CD4-positive, alpha-beta T cell treated with Interleukin-17A for 4 hours (primary cell): ENCODE measurements around the gene HOXA2.

Source experiments
- DNase-seq: peaks from one replicate; pipeline ENCODE4 v3.0.0-alpha.2; 2020; ENCODE audit warnings: mixed read lengths

Gene HOXA2

GRCh38 chr7:27124902-27125689, 22.6 kb upstream of the HOXA2 start:
- no peak for DNase-seq

GRCh38 chr7:27124096-27124901, 21.8 kb upstream of the HOXA2 start:
- DNase-seq = no peak

GRCh38 chr7:27123477-27124053, 21.1 kb upstream of the HOXA2 start:
- DNase-seq = no peak

- no peak for DNase-seq
Measured at GRCh38 chr7:27123007-27123476, 20.6 kb upstream of the HOXA2 start.

- no peak for DNase-seq
Measured at GRCh38 chr7:27122077-27122910, 19.8 kb upstream of the HOXA2 start.

GRCh38 chr7:27121684-27122076, 19.2 kb upstream of the HOXA2 start:
- DNase-seq = no peak

GRCh38 chr7:27119412-27119911, 17.0 kb upstream of the HOXA2 start:
- DNase-seq = no peak

- no peak for DNase-seq
Measured at GRCh38 chr7:27118580-27118979, 16.1 kb upstream of the HOXA2 start.

GRCh38 chr7:27117887-27118491, 15.5 kb upstream of the HOXA2 start:
- DNase-seq = no peak

- no peak for DNase-seq
Measured at GRCh38 chr7:27116962-27117886, 14.7 kb upstream of the HOXA2 start.

- DNase-seq = no peak
Measured at GRCh38 chr7:27116031-27116961, 13.8 kb upstream of the HOXA2 start.

- DNase-seq = no peak
Measured at GRCh38 chr7:27115221-27116026, 12.9 kb upstream of the HOXA2 start.

GRCh38 chr7:27114881-27115220, 12.4 kb upstream of the HOXA2 start:
- DNase-seq = no peak

GRCh38 chr7:27113991-27114769, 11.7 kb upstream of the HOXA2 start:
- DNase-seq = no peak

- DNase-seq = no peak
Measured at GRCh38 chr7:27112955-27113949, 10.8 kb upstream of the HOXA2 start.

- no peak for DNase-seq
Measured at GRCh38 chr7:27112361-27112760, 9.9 kb upstream of the HOXA2 start.

GRCh38 chr7:27111751-27112277, 9.3 kb upstream of the HOXA2 start:
- DNase-seq = no peak
